ENCODE measurements around the gene TMTC2. TPM values are rescaled to one million over a fixed set of nuclear protein-coding genes. Genes with fewer than 3 reads are reported as not detected.

Gene TMTC2
- total RNA-seq, 5 donors from 2014 or later (not counting 1 experiment from before 2014, with no cell fraction given): 3.6 to 5.4 (median 4.4) TPM

- no peak overlapping the region for H3K4me3 ChIP-seq (ENCODE audit: control insufficient read depth in 1 of 2, extremely low read depth in 1 of 2, low read length in 1 of 2)
- no peaks in the 10 kb centered on the region for H3K4me1 Mint-ChIP-seq
- no peaks in the 10 kb centered on the region for H3K36me3 ChIP-seq (ENCODE audit: control insufficient read depth in 2 of 2, extremely low read depth in 1 of 2, insufficient read depth in 1 of 2, low read length in 1 of 2)
- H3K27ac Mint-ChIP-seq: no peak overlapping the region
- H3K9me3 ChIP-seq: no peaks in the 10 kb centered on the region
- ChIA-PET POLR2A (no interaction called here), CTCF (interaction anchor here in 1 of 2 donors (0.5 kb wide), 1 partner anchor 1222 kb away, joined by 4 read pairs; no protein-coding TSS in a partner anchor)
- no peaks in the 10 kb centered on the region for H3K4me1 ChIP-seq (ENCODE audit: control insufficient read depth in 1 of 2, extremely low read depth in 1 of 2, insufficient read depth in 2 of 2, low read length in 2 of 2)
- DNase-seq: no peak
- no peaks in the 10 kb centered on the region for H3K27me3 Mint-ChIP-seq
- no peak overlapping the region for H3K27ac ChIP-seq (ENCODE audit: low read length)
- no peak for ATAC-seq (replicated peaks in 1 of 4)
- H3K36me3 Mint-ChIP-seq: peaks cover 6% of the 10 kb centered on the region
- no peaks in the 10 kb centered on the region for H3K27me3 ChIP-seq (replicated peaks in 1 of 2; ENCODE audit: control insufficient read depth in 2 of 2, extremely low read depth in 1 of 2, insufficient read depth in 2 of 2, low read length in 1 of 2)
- no peak overlapping the region for H3K4me3 Mint-ChIP-seq
- WGBS (ENCODE audit: insufficient coverage): 79% methylated on average over 3 of the region's 5 CpGs
- H3K9me3 Mint-ChIP-seq: no peaks in the 10 kb centered on the region
These were observed 79.4 kb downstream of the TMTC2 start for GRCh38 chr12:82765971-82766705.

- CTCF ChIA-PET: no interaction called here
These were observed 88.0 kb downstream of the TMTC2 start for GRCh38 chr12:82774666-82775065.

GRCh38 chr12:82780517-82780916 is 93.8 kb downstream of the TMTC2 start:
- CTCF ChIA-PET: interaction anchor here in 1 of 2 donors (0.6 kb wide), 1 partner anchor 414 kb away, joined by 4 read pairs; no protein-coding TSS in a partner anchor
- no peak overlapping the region for H3K4me3 Mint-ChIP-seq
- DNase-seq: no peak
- H3K27me3 Mint-ChIP-seq: no peaks in the 10 kb centered on the region
- Histone ChIP-seq H3K4me1 (ENCODE audit: control insufficient read depth in 1 of 2, extremely low read depth in 1 of 2, insufficient read depth in 2 of 2, low read length in 2 of 2) (no peaks in the 10 kb centered on the region), H3K36me3 (ENCODE audit: control insufficient read depth in 2 of 2, extremely low read depth in 1 of 2, insufficient read depth in 1 of 2, low read length in 1 of 2) (no peaks in the 10 kb centered on the region), H3K9me3 (no peaks in the 10 kb centered on the region), H3K27me3 (replicated peaks in 1 of 2; ENCODE audit: control insufficient read depth in 2 of 2, extremely low read depth in 1 of 2, insufficient read depth in 2 of 2, low read length in 1 of 2) (no peaks in the 10 kb centered on the region), H3K4me3 (ENCODE audit: control insufficient read depth in 1 of 2, extremely low read depth in 1 of 2, low read length in 1 of 2) (no peak overlapping the region), H3K27ac (ENCODE audit: low read length) (no peak overlapping the region)
- no peaks in the 10 kb centered on the region for H3K9me3 Mint-ChIP-seq
- no peak for ATAC-seq (replicated peaks in 1 of 4)
- H3K4me1 Mint-ChIP-seq: no peaks in the 10 kb centered on the region
- POLR2A ChIA-PET: no interaction called here
- no CpG with 5 or more reads among the region's 4 CpGs for WGBS (ENCODE audit: insufficient coverage)
- no peak overlapping the region for H3K27ac Mint-ChIP-seq
- peaks cover 3% of the 10 kb centered on the region for H3K36me3 Mint-ChIP-seq

More at GRCh38 chr12:82774666-82775065, 88.0 kb downstream of the TMTC2 start:
- H3K27me3 Mint-ChIP-seq: no peaks in the 10 kb centered on the region
- no peaks in the 10 kb centered on the region for H3K4me1 ChIP-seq (ENCODE audit: control insufficient read depth in 1 of 2, extremely low read depth in 1 of 2, insufficient read depth in 2 of 2, low read length in 2 of 2)
- no peak overlapping the region for H3K27ac ChIP-seq (ENCODE audit: low read length)
- no peaks in the 10 kb centered on the region for H3K9me3 ChIP-seq
- no peak for DNase-seq
- WGBS (ENCODE audit: insufficient coverage): 89% methylated on average over 4 of the region's 5 CpGs
- POLR2A ChIA-PET: no interaction called here
- H3K27me3 ChIP-seq (replicated peaks in 1 of 2; ENCODE audit: control insufficient read depth in 2 of 2, extremely low read depth in 1 of 2, insufficient read depth in 2 of 2, low read length in 1 of 2): no peaks in the 10 kb centered on the region
- no peak overlapping the region for H3K4me3 Mint-ChIP-seq
- no peaks in the 10 kb centered on the region for H3K36me3 ChIP-seq (ENCODE audit: control insufficient read depth in 2 of 2, extremely low read depth in 1 of 2, insufficient read depth in 1 of 2, low read length in 1 of 2)
- no peak overlapping the region for H3K27ac Mint-ChIP-seq
- H3K4me1 Mint-ChIP-seq: no peaks in the 10 kb centered on the region
- no peaks in the 10 kb centered on the region for H3K9me3 Mint-ChIP-seq
- no peak overlapping the region for H3K4me3 ChIP-seq (ENCODE audit: control insufficient read depth in 1 of 2, extremely low read depth in 1 of 2, low read length in 1 of 2)
- ATAC-seq (replicated peaks in 1 of 4): no peak
- peaks cover 10% of the 10 kb centered on the region for H3K36me3 Mint-ChIP-seq

- Mint-ChIP-seq H3K4me3 (no peak overlapping the region), H3K4me1 (no peaks in the 10 kb centered on the region), H3K27me3 (no peaks in the 10 kb centered on the region), H3K36me3 (peaks cover 3% of the 10 kb centered on the region), H3K27ac (no peak overlapping the region), H3K9me3 (no peaks in the 10 kb centered on the region)
- POLR2A ChIA-PET: no interaction called here
- H3K4me3 ChIP-seq (ENCODE audit: control insufficient read depth in 1 of 2, extremely low read depth in 1 of 2, low read length in 1 of 2): no peak overlapping the region
- CTCF ChIA-PET: interaction anchor here (0.5 to 0.6 kb wide), 3 partner anchors 30 to 413 kb away, joined by 3 to 5 read pairs (median 4); no protein-coding TSS in a partner anchor
- no peaks in the 10 kb centered on the region for H3K27me3 ChIP-seq (replicated peaks in 1 of 2; ENCODE audit: control insufficient read depth in 2 of 2, extremely low read depth in 1 of 2, insufficient read depth in 2 of 2, low read length in 1 of 2)
- H3K36me3 ChIP-seq (ENCODE audit: control insufficient read depth in 2 of 2, extremely low read depth in 1 of 2, insufficient read depth in 1 of 2, low read length in 1 of 2): no peaks in the 10 kb centered on the region
- no CpG with 5 or more reads among the region's 5 CpGs for WGBS (ENCODE audit: insufficient coverage)
- no peaks in the 10 kb centered on the region for H3K9me3 ChIP-seq
- H3K4me1 ChIP-seq (ENCODE audit: control insufficient read depth in 1 of 2, extremely low read depth in 1 of 2, insufficient read depth in 2 of 2, low read length in 2 of 2): no peaks in the 10 kb centered on the region
- DNase-seq (no peak), ATAC-seq (replicated peaks in 1 of 4) (no peak)
- no peak overlapping the region for H3K27ac ChIP-seq (ENCODE audit: low read length)
These were observed 94.7 kb downstream of the TMTC2 start for GRCh38 chr12:82781309-82781997.

GRCh38 chr12:82783435-82783834 is 96.7 kb downstream of the TMTC2 start:
- Histone ChIP-seq H3K4me3 (ENCODE audit: control insufficient read depth in 1 of 2, extremely low read depth in 1 of 2, low read length in 1 of 2) (no peak overlapping the region), H3K4me1 (ENCODE audit: control insufficient read depth in 1 of 2, extremely low read depth in 1 of 2, insufficient read depth in 2 of 2, low read length in 2 of 2) (no peaks in the 10 kb centered on the region), H3K36me3 (ENCODE audit: control insufficient read depth in 2 of 2, extremely low read depth in 1 of 2, insufficient read depth in 1 of 2, low read length in 1 of 2) (no peaks in the 10 kb centered on the region), H3K9me3 (no peaks in the 10 kb centered on the region), H3K27me3 (replicated peaks in 1 of 2; ENCODE audit: control insufficient read depth in 2 of 2, extremely low read depth in 1 of 2, insufficient read depth in 2 of 2, low read length in 1 of 2) (no peaks in the 10 kb centered on the region), H3K27ac (ENCODE audit: low read length) (no peak overlapping the region)
- ATAC-seq (replicated peaks in 1 of 4) (no peak), DNase-seq (no peak)
- Mint-ChIP-seq H3K27ac (no peak overlapping the region), H3K9me3 (no peaks in the 10 kb centered on the region), H3K4me1 (no peaks in the 10 kb centered on the region), H3K4me3 (no peak overlapping the region), H3K27me3 (no peaks in the 10 kb centered on the region), H3K36me3 (peaks cover 3% of the 10 kb centered on the region)
- no CpG with 5 or more reads among the region's 2 CpGs for WGBS (ENCODE audit: insufficient coverage)
- POLR2A ChIA-PET: interaction anchor here in 1 of 2 donors (0.6 kb wide), 1 partner anchor 16 kb away, joined by 3 read pairs; no protein-coding TSS in a partner anchor
- CTCF ChIA-PET: no interaction called here

GRCh38 chr12:82787016-82787415 is 100.3 kb downstream of the TMTC2 start:
- Histone ChIP-seq H3K27ac (ENCODE audit: low read length) (no peak overlapping the region), H3K4me1 (ENCODE audit: control insufficient read depth in 1 of 2, extremely low read depth in 1 of 2, insufficient read depth in 2 of 2, low read length in 2 of 2) (no peaks in the 10 kb centered on the region), H3K36me3 (ENCODE audit: control insufficient read depth in 2 of 2, extremely low read depth in 1 of 2, insufficient read depth in 1 of 2, low read length in 1 of 2) (no peaks in the 10 kb centered on the region), H3K27me3 (replicated peaks in 1 of 2; ENCODE audit: control insufficient read depth in 2 of 2, extremely low read depth in 1 of 2, insufficient read depth in 2 of 2, low read length in 1 of 2) (no peaks in the 10 kb centered on the region), H3K4me3 (ENCODE audit: control insufficient read depth in 1 of 2, extremely low read depth in 1 of 2, low read length in 1 of 2) (no peak overlapping the region), H3K9me3 (no peaks in the 10 kb centered on the region)
- Mint-ChIP-seq H3K27me3 (no peaks in the 10 kb centered on the region), H3K27ac (no peak overlapping the region), H3K9me3 (no peaks in the 10 kb centered on the region), H3K36me3 (peaks cover 4% of the 10 kb centered on the region), H3K4me3 (no peak overlapping the region), H3K4me1 (no peaks in the 10 kb centered on the region)
- ATAC-seq (replicated peaks in 1 of 4): no peak
- ChIA-PET CTCF (interaction anchor here in 1 of 2 donors (0.6 kb wide), 1 partner anchor 68 kb away, joined by 3 read pairs; no protein-coding TSS in a partner anchor), POLR2A (no interaction called here)
- no peak for DNase-seq
- WGBS (ENCODE audit: insufficient coverage): no CpG with 5 or more reads among the region's 1 CpG
